Effector CD8-positive, alpha-beta T cell (primary cell): ENCODE results near the gene ZCCHC7.
"Not testable (repeated sequence)": the region's sequence is repeated elsewhere in the genome, so short reads cannot be mapped to it uniquely, and the experiment has no call there.

ENCODE experiments used
- DNase-seq: peaks from one replicate; lab custom pipeline; 2025; lab: John Stamatoyannopoulos, UW

Gene ZCCHC7

GRCh38 chr9:37293664-37294524 is 173.5 kb downstream of the ZCCHC7 start:
- no peak for DNase-seq

GRCh38 chr9:37295178-37295577 is 174.8 kb downstream of the ZCCHC7 start:
- DNase-seq = no peak

GRCh38 chr9:37295796-37296195 is 175.4 kb downstream of the ZCCHC7 start:
- no peak for DNase-seq

- DNase-seq = no peak
Measured at GRCh38 chr9:37297592-37297991, 177.2 kb downstream of the ZCCHC7 start.

- DNase-seq = no peak
Measured at GRCh38 chr9:37300620-37301019, 180.2 kb downstream of the ZCCHC7 start.

GRCh38 chr9:37301042-37301853 is 180.9 kb downstream of the ZCCHC7 start:
- no peak for DNase-seq

GRCh38 chr9:37301854-37302172 is 181.4 kb downstream of the ZCCHC7 start:
- DNase-seq = no peak

GRCh38 chr9:37302277-37302676 is 181.9 kb downstream of the ZCCHC7 start:
- DNase-seq = no peak

- DNase-seq = not testable (repeated sequence)
Measured at GRCh38 chr9:37303272-37303671, 182.9 kb downstream of the ZCCHC7 start.

GRCh38 chr9:37309136-37309535 is 188.8 kb downstream of the ZCCHC7 start:
- DNase-seq = no peak

GRCh38 chr9:37311938-37312708 is 191.7 kb downstream of the ZCCHC7 start:
- DNase-seq = no peak

- DNase-seq = no peak
Measured at GRCh38 chr9:37324261-37324683, 203.9 kb downstream of the ZCCHC7 start.

- no peak for DNase-seq
Measured at GRCh38 chr9:37324691-37325490, 204.5 kb downstream of the ZCCHC7 start.

GRCh38 chr9:37325778-37326177 is 205.4 kb downstream of the ZCCHC7 start:
- DNase-seq = no peak

GRCh38 chr9:37327553-37327952 is 207.2 kb downstream of the ZCCHC7 start:
- no peak for DNase-seq

- DNase-seq = no peak
Measured at GRCh38 chr9:37328556-37329227, 208.3 kb downstream of the ZCCHC7 start.

- no peak for DNase-seq
Measured at GRCh38 chr9:37329576-37329975, 209.2 kb downstream of the ZCCHC7 start.

GRCh38 chr9:37331871-37332270 is 211.5 kb downstream of the ZCCHC7 start:
- DNase-seq = no peak

GRCh38 chr9:37332578-37332977 is 212.2 kb downstream of the ZCCHC7 start:
- no peak for DNase-seq

- no peak for DNase-seq
Measured at GRCh38 chr9:37333288-37333687, 212.9 kb downstream of the ZCCHC7 start.

GRCh38 chr9:37335238-37335637 is 214.9 kb downstream of the ZCCHC7 start:
- no peak for DNase-seq
